ENCODE results near the gene NR2C2.

DNA sequence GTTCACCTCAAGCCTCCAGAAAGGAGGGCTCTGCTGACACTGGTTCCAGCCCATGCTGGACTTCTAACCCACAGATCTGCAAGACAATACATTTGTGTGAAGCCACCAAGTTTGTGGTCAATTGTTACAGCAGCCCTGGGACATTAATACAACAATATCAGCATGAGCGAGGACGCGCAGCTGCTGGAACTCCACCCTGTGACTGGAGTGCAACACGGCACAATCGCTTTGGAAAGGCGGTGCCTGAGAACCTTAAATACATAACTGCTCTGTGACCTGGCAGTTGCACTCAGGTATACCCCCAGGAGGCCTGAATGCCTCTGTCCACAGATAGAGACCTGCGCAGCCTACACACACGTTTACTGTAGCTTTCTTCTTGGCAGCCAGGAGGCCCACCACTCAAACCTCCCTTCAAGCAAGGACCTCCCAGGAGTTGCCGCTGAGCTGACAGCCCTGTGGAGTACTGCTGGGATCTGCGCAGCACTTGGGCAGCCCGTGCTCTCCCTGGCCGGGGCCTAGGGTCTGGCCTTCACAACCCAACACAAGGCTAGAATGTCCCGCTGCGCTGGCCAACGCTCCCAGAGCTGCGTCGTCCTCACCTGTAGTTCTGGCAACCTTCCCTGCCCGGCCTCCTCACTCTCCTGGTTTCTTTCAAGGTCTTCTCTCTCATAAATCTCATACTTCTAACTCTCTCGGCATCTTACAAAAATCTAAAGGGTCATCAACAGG, 109.5 kb downstream of the NR2C2 start:
- TF ChIP-seq GATA2 (IDR thresholded peaks at IDR 0.05; ENCODE audit: low read depth, low read length): no peak
- no peak for TF ChIP-seq GATA3 (IDR thresholded peaks at IDR 0.05; ENCODE audit: low read depth, low read length)

Measured in SH-SY5Y (cell line).